Measurements from ENCODE around the gene MACROD2. TPM values are rescaled to one million over a fixed set of nuclear protein-coding genes. Genes with fewer than 3 reads are reported as not detected.

Gene MACROD2
- total and polyA plus RNA-seq, 4 donors, result 0.66 to 10.5 (median 3.3) TPM

- 91% methylated on average over 1 of the region's 1 CpG for WGBS
- H3K4me3 ChIP-seq (ENCODE audit: low read depth in 1 of 3, low read length in 3 of 3), result no peak overlapping the region
- H3K27ac ChIP-seq (ENCODE audit: low read depth in 1 of 2, low read length in 2 of 2), result no peak overlapping the region
- H3K9me3 ChIP-seq (ENCODE audit: control insufficient read depth in 4 of 4, low read length in 3 of 4), result no peaks in the 10 kb centered on the region
- H3K27me3 ChIP-seq (ENCODE audit: control insufficient read depth in 4 of 4, insufficient read depth in 4 of 4, low read length in 3 of 4), result no peaks in the 10 kb centered on the region
- H3K4me1 ChIP-seq (ENCODE audit: control insufficient read depth in 4 of 4, insufficient read depth in 4 of 4, low read length in 3 of 4), result no peaks in the 10 kb centered on the region
- DNase-seq (ENCODE audit: low spot score), result no peak
- TF ChIP-seq HNF4G (IDR thresholded peaks at IDR 0.05) (no peak), EGR1 (IDR thresholded peaks at IDR 0.05; ENCODE audit: low read depth in 2 of 2) (no peak)
- no peak overlapping the region for H3K9ac ChIP-seq (ENCODE audit: low read depth in 1 of 2, low read length in 2 of 2)
- no peaks in the 10 kb centered on the region for H3K36me3 ChIP-seq (ENCODE audit: control insufficient read depth in 4 of 4, insufficient read depth in 3 of 4, low read depth in 1 of 4, low read length in 3 of 4)
Observed at GRCh38 chr20:14098261-14098660, 102.9 kb downstream of the MACROD2 start.

- Histone ChIP-seq H3K27ac (ENCODE audit: low read depth in 1 of 2, low read length in 2 of 2) (no peak overlapping the region), H3K27me3 (ENCODE audit: control insufficient read depth in 4 of 4, insufficient read depth in 4 of 4, low read length in 3 of 4) (no peaks in the 10 kb centered on the region), H3K9me3 (ENCODE audit: control insufficient read depth in 4 of 4, low read length in 3 of 4) (no peaks in the 10 kb centered on the region), H3K9ac (ENCODE audit: low read depth in 1 of 2, low read length in 2 of 2) (no peak overlapping the region), H3K4me1 (ENCODE audit: control insufficient read depth in 4 of 4, insufficient read depth in 4 of 4, low read length in 3 of 4) (peaks cover 0 to 1% (median 0%) of the 10 kb centered on the region in 4 donors), H3K36me3 (ENCODE audit: control insufficient read depth in 4 of 4, insufficient read depth in 3 of 4, low read depth in 1 of 4, low read length in 3 of 4) (no peaks in the 10 kb centered on the region), H3K4me3 (ENCODE audit: low read depth in 1 of 3, low read length in 3 of 3) (no peak overlapping the region)
- WGBS, result 84% methylated on average over 3 of the region's 3 CpGs
- DNase-seq (ENCODE audit: low spot score), result no peak
- TF ChIP-seq YY1 (IDR thresholded peaks at IDR 0.05) (no peak), TAF1 (conservative IDR thresholded peaks at IDR 0.05) (no peak), JUND (IDR thresholded peaks at IDR 0.05) (no peak), FOXA2 (IDR thresholded peaks at IDR 0.05) (no peak), ZBTB33 (IDR thresholded peaks at IDR 0.05) (no peak), GABPA (IDR thresholded peaks at IDR 0.05 in 1 of 2, conservative IDR thresholded peaks at IDR 0.05 in 1 of 2) (no peak), HNF4G (IDR thresholded peaks at IDR 0.05) (no peak), ATF3 (IDR thresholded peaks at IDR 0.05) (no peak), MAX (IDR thresholded peaks at IDR 0.05) (no peak), REST (IDR thresholded peaks at IDR 0.05) (no peak), RXRA (IDR thresholded peaks at IDR 0.05) (no peak), CTCF (IDR thresholded peaks at IDR 0.05; ENCODE audit: low read depth, low read length, missing input control) (no peak), NR2F2 (IDR thresholded peaks at IDR 0.05) (no peak), FOXA1 (IDR thresholded peaks at IDR 0.05) (no peak), RAD21 (IDR thresholded peaks at IDR 0.05) (no peak), HNF4A (conservative IDR thresholded peaks at IDR 0.05) (no peak), SP1 (IDR thresholded peaks at IDR 0.05) (no peak)
Observed at GRCh38 chr20:14113416-14113815, 118.1 kb downstream of the MACROD2 start.

Data from liver (tissue), 9 donors.